Right lobe of liver (tissue), 4 donors: ENCODE results near the gene ARAF.
A peak's percentile ranks its signal among the peaks of the same experiment; 100 is the strongest.

Experiments
- CTCF ChIP-seq, 4 donors: fragments of 200-600 bp in 3 of 4; fragments of 450-650 bp in 1 of 4; IDR thresholded peaks; one replicate each; pipeline versions ENCODE4 v1.5.1 to v1.8.0; 2016 to 2022; ENCODE audit warnings: antibody characterized with exemption in 4 of 4, mild to moderate bottlenecking in 2 of 4
- POLR2A ChIP-seq: fragments of 450-650 bp; IDR thresholded peaks from one replicate; pipeline ENCODE4 v1.6.1; 2017; ENCODE audit warnings: antibody characterized with exemption, mild to moderate bottlenecking
- donor health status: DM: no; HTN: no; CAD: no.
- donor health status: DM: no; HTN: no; CAD: no.
- donor health status: DM: no; HTN: yes; CAD: no.

GRCh38 chrX:47619486-47620302, 58.7 kb downstream of the ARAF start, which contains the start of gene SYN1:
- TF ChIP-seq CTCF (IDR thresholded peaks at IDR 0.05) (peak in 3 of 4 donors; percentile 10 to 11 (median 10)), POLR2A (no peak)
